Uterus (tissue), 2 donors: Measurements from ENCODE around the gene PCGF2.
"Not testable (repeated sequence)": the region's sequence is repeated elsewhere in the genome, so short reads cannot be mapped to it uniquely, and the experiment has no call there.

Source experiments
- POLR2A ChIP-seq, 2 donors: fragments of 450-650 bp; IDR thresholded peaks; one replicate each; pipeline ENCODE4 v1.6.1; 2016; ENCODE audit warnings: antibody characterized with exemption in 2 of 2, mild to moderate bottlenecking in 1 of 2, moderate library complexity in 1 of 2
- TF ChIP-seq, protein P1 (sequence below), 4 experiments: fragments of 200-600 bp in 2 of 4; fragments of 450-650 bp in 2 of 4; sonication (generic) in 2 of 4; IDR thresholded peaks; one replicate each; pipeline ENCODE4 v1.5.1; 2016 to 2019; ENCODE audit warnings: antibody characterized with exemption in 4 of 4, mild to moderate bottlenecking in 2 of 4, moderate library complexity in 1 of 4

DNA sequence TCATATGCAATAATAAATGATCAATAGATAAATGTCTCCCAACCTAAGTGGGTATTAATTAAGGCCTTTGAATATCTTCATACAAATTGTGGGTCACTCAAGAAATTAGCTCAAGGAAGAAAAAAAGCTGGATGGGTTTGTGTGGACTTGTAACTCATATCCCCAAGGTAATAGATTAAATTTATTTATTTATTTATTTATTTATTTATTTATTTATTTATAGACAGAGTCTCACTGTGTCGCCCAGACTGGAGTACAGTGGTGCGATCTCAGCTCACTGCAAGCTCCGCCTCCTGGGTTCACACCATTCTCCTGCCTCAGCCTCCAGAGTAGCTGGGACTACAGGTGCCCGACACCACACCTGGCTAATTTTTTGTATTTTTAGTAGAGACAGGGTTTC lies 39.9 kb upstream of the PCGF2 start:
- TF ChIP-seq, protein P1, sequence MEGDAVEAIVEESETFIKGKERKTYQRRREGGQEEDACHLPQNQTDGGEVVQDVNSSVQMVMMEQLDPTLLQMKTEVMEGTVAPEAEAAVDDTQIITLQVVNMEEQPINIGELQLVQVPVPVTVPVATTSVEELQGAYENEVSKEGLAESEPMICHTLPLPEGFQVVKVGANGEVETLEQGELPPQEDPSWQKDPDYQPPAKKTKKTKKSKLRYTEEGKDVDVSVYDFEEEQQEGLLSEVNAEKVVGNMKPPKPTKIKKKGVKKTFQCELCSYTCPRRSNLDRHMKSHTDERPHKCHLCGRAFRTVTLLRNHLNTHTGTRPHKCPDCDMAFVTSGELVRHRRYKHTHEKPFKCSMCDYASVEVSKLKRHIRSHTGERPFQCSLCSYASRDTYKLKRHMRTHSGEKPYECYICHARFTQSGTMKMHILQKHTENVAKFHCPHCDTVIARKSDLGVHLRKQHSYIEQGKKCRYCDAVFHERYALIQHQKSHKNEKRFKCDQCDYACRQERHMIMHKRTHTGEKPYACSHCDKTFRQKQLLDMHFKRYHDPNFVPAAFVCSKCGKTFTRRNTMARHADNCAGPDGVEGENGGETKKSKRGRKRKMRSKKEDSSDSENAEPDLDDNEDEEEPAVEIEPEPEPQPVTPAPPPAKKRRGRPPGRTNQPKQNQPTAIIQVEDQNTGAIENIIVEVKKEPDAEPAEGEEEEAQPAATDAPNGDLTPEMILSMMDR (IDR thresholded peaks at IDR 0.05) = not testable (repeated sequence)
- TF ChIP-seq POLR2A (IDR thresholded peaks at IDR 0.05) = not testable (repeated sequence)
